GM13976 (cell line): ENCODE data around the gene C14orf39.
A peak's percentile ranks its signal among the peaks of the same experiment; 100 is the strongest.

ENCODE experiments used
- DNase-seq: peaks from one replicate; pipeline ENCODE4 v3.0.0; 2012; ENCODE audit warnings: low spot score
- CTCF ChIP-seq: IDR thresholded peaks from 2 replicates; pipeline ENCODE4 v1.5.1; 2012; ENCODE audit warnings: borderline replicate concordance, mild to moderate bottlenecking; ENCODE audit not compliant: insufficient read depth; ENCODE audit errors: extremely low read depth, missing control alignments, control extremely low read depth
- in situ Hi-C: fragments of 300-500 bp; cut with MboI; formaldehyde crosslinking; loops from one replicate; pipeline ENCODE4 v1.12.0; 2022; ENCODE audit warnings: low sequenced_read_pairs, mixed read lengths, inconsistent platforms; ENCODE audit not compliant: unreplicated experiment

The C14orf39 gene

GRCh38 chr14:60512973-60513571 is 27.2 kb upstream of the C14orf39 start:
- DNase-seq: no peak
- TF ChIP-seq CTCF: no peak
- in situ Hi-C loops: no loop called here

- DNase-seq: no peak
- no peak for TF ChIP-seq CTCF
- in situ Hi-C loops: no loop called here
These were observed 26.3 kb upstream of the C14orf39 start for GRCh38 chr14:60512126-60512525.

GRCh38 chr14:60510951-60511599 is 25.2 kb upstream of the C14orf39 start:
- in situ Hi-C loops: no loop called here
- no peak for TF ChIP-seq CTCF
- peak; percentile 19 for DNase-seq

- in situ Hi-C loops: no loop called here
- TF ChIP-seq CTCF: no peak
- peak; percentile 11 for DNase-seq
These were observed 24.5 kb upstream of the C14orf39 start for GRCh38 chr14:60510254-60510950.

GRCh38 chr14:60509438-60510253 is 23.8 kb upstream of the C14orf39 start:
- no peak for TF ChIP-seq CTCF
- in situ Hi-C loops: no loop called here
- DNase-seq: peak; percentile 28

GRCh38 chr14:60508707-60509437 is 23.0 kb upstream of the C14orf39 start, which contains the start of gene SIX6:
SIX6 (plus strand) TSS chr14:60509146; CDS start chr14:60509399, 253 bp downstream.
- DNase-seq: peak; percentile 44
- in situ Hi-C loops: no loop called here
- no peak for TF ChIP-seq CTCF
